ENCODE measurements around the gene RPS27L.
"Not testable (repeated sequence)": the region's sequence is repeated elsewhere in the genome, so short reads cannot be mapped to it uniquely, and the experiment has no call there.

RPS27L gene

DNA sequence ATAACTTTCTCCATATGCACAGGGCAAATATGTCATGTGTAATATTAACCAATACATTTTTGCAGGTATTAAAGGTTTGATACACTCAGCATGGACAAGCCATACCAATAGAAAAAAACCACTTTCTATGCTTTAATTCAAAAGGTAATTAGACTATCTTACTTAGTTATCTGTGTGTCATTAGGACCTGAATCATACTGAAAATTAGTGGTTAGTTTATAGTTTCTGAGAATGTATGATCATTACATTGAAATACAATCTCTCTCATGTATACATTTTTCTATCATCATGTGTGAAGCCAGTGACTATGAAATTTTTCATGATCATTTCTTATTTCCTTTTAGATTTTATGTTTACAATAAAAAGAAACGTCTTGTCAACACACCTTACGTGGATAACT is 16.3 kb downstream of the RPS27L start:
- FAIRE-seq (no peak), DNase-seq (ENCODE audit: low spot score) (no peak)

GRCh38 chr15:63136742-63137141 is 20.5 kb downstream of the RPS27L start:
- FAIRE-seq = no peak
- no peak for DNase-seq (ENCODE audit: low spot score)

GRCh38 chr15:63135804-63136203 is 21.5 kb downstream of the RPS27L start:
- FAIRE-seq (no peak), DNase-seq (ENCODE audit: low spot score) (no peak)

- FAIRE-seq (no peak), DNase-seq (ENCODE audit: low spot score) (no peak)
Measured at GRCh38 chr15:63135281-63135680, 22.0 kb downstream of the RPS27L start.

- FAIRE-seq = no peak
- DNase-seq (ENCODE audit: low spot score) = no peak
Measured at GRCh38 chr15:63134245-63134985, 22.9 kb downstream of the RPS27L start.

- no peak for DNase-seq (ENCODE audit: low spot score)
- FAIRE-seq = no peak
Measured at GRCh38 chr15:63133786-63134185, 23.5 kb downstream of the RPS27L start.

DNA sequence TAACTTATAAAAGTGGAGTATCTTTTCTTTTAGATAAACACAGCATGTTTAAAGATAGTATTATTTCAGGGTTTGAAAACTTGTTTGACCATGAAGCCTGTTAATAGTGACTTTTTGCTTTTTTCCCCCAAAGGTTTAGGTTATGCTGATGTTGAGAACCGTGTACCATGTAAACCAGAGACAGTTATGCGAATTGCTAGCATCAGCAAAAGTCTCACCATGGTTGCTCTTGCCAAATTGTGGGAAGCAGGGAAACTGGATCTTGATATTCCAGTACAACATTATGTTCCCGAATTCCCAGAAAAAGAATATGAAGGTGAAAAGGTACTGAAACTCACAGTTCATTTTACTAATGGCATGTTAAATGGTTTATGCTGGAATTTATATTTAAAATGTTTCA is 30.6 kb downstream of the RPS27L start:
- no peak for FAIRE-seq
- DNase-seq (ENCODE audit: low spot score) = no peak

GRCh38 chr15:63124506-63124905 is 32.8 kb downstream of the RPS27L start:
- FAIRE-seq (no peak), DNase-seq (ENCODE audit: low spot score) (no peak)

DNA sequence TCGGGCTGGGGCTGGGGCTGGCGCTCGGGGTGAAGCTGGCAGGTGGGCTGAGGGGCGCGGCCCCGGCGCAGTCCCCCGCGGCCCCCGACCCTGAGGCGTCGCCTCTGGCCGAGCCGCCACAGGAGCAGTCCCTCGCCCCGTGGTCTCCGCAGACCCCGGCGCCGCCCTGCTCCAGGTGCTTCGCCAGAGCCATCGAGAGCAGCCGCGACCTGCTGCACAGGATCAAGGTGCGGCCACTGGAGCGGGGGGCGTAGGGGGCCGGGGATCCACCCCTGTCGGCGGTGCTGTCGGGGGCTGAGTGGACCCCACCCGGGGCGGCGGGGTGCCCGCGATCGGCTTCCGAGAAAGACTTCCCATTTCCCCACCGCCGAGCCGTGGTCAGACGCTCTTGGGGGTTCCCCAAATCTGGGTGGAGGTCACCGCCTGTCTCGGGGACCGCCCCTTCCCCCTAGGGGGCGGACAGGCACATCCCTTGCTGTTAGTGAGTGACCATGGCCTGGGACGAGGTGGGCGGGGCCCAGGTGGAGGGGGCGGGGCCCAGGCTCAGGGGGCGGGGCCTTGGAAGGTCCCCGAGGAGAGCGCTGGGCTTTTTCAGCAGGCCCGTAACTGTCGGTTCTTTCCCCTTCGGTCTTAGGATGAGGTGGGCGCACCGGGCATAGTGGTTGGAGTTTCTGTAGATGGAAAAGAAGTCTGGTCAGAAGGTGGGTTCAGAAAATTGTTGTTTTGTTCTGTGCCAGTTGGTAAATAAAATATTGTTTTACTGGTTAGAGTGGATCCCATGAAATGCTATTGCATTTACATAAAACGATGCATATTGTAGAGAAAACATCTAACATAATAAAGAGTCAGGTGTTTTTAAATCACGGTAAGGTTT is 35.0 kb downstream of the RPS27L start:
- FAIRE-seq (no peak), DNase-seq (ENCODE audit: low spot score) (peak; percentile 70)

GRCh38 chr15:63121382-63122001 is 35.8 kb downstream of the RPS27L start, which contains the start of gene LACTB:
LACTB (plus strand) TSS chr15:63121861; CDS start chr15:63121872, 11 bp downstream.
- no peak for FAIRE-seq

DNA sequence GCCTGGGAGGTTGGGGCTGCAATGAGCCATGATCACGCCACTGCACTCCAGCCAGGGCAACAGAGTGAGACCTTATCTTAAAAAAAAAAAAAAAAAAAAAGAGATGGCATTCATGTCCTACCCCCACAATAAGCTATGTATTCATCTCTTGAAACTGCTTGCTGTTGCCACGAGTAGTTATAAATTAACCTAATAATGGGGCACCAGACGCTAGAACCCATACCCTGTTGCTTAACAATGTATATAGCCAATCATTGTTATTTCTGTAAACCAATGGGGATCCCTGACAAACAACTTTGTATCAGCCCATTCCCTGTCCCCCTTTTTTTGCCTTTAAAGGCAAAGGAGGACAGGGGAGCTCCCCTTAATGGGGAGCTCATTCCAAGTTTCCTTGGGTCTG is 38.4 kb downstream of the RPS27L start:
- no peak for DNase-seq (ENCODE audit: low spot score)
- FAIRE-seq = no peak

More at GRCh38 chr15:63121382-63122001, 35.8 kb downstream of the RPS27L start, which contains the start of gene LACTB:
- DNase-seq (ENCODE audit: low spot score) = peak; percentile 71

- no peak for DNase-seq (ENCODE audit: low spot score)
- no peak for FAIRE-seq
Measured at GRCh38 chr15:63114465-63114864, 42.8 kb downstream of the RPS27L start.

DNA sequence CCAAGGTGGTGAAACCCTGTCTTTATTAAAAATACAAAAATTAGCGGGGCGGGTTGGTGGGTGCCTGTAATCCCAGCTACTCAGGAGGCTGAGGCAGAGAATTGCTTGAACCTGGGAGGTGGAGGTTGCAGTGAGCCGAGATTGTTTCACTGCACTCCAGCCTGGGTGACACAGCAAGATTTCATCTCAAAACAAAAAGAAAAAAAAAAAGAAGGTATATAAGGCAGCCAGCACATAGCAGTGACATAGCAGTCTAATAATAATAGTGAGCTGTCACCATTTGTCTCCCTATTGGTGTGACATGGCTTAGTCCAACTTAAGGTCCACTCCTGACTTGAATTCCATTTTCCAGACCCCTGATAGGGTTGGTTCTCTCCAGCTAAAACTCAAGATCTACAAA is 44.4 kb downstream of the RPS27L start:
- FAIRE-seq (no peak), DNase-seq (ENCODE audit: low spot score) (no peak)

DNA sequence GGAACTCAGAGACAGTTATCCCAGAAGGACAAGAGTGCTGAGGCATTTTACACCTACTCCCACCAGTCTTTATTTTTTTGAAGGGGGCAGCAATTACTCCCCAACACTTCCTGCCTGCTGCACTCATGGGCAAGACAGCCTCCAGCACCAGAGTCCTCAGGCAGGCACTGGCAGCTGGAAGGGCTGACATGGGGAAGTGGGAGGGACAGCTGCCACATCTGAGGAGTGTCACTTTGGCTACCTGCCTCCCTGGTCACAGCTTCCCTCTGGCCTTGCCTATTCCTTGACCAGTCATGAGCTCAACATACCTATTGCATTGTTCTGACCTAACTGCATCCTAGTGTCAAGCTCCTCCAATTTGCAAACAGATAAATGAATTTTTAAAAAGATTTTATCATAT is 45.8 kb downstream of the RPS27L start:
- FAIRE-seq (no peak), DNase-seq (ENCODE audit: low spot score) (no peak)

DNA sequence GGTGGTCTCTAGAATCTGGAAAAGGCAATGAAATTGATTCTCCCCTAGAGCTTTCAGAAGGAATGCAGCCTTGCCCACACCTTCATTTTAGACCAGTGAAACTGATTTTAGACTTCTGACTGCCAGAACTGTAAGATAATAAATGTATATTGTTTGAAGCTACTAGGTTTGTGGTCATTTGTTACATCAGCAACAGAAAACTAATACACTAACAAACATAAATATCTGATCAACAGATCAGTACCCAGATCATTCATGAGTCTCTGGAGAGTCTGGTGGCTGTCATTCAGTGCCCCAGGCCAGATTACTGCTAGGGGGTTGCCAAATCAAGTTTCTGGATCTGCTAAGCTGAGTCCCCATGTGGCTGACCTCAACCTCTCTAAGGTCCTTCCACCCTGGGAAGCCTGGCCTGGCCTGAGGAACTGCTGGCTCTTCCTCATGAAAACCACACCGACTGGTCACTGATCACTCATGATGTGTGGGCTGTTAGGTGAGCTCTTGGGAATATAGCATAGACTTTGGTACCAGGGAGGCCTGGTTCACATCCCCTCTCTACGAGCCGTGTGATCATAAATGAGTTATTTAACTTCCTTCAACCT is 46.8 kb downstream of the RPS27L start:
- DNase-seq (ENCODE audit: low spot score) (peak; percentile 39), FAIRE-seq (no peak)

- DNase-seq (ENCODE audit: low spot score) = no peak
- no peak for FAIRE-seq
Measured at GRCh38 chr15:63109920-63110319, 47.4 kb downstream of the RPS27L start.

GRCh38 chr15:63109498-63109897 is 47.8 kb downstream of the RPS27L start:
- FAIRE-seq (no peak), DNase-seq (ENCODE audit: low spot score) (no peak)

- peak; percentile 100 for DNase-seq (ENCODE audit: low spot score)
- peak; percentile 99 for FAIRE-seq
Measured at GRCh38 chr15:63107895-63108546, 49.3 kb downstream of the RPS27L start.

DNA sequence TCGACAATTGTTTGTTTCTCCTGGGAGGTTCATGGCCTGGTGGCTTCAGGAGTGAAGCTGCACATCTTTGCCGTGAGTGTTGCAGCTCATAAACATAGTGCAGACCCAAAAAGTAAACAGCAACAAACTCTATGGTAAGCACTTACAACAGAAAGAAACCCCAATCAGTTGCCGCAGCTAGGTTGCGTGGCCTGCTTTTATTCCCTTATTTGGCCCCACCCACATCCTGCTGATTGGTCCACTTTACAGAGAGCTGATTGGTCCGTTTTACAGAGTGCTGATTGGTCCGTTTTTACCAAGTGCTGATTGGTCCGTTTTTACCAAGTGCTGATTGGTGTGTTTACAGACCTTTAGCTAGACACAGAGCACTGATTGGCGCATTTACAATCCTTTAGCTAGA is 51.9 kb downstream of the RPS27L start:
- DNase-seq (ENCODE audit: low spot score); FAIRE-seq: not testable (repeated sequence)

DNA sequence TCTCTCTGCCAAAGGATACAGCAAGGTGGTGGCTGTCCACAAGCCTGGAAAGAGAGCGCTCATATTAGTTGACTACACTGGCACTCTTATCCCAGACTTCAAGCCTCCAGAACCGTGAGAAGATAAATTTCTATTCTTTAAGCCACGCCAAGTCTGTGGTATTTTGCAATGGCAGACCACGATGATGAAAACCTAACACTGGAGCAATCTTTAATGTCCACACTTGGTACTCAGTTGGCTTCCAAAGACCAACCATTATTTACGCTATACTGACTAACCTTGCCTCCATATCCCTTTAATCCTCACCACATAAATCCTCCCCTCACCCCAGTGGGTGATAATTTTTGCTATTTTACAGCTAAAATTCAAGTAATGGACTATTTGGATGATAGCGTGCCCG is 52.5 kb downstream of the RPS27L start:
- DNase-seq (ENCODE audit: low spot score) (no peak), FAIRE-seq (no peak)

- DNase-seq (ENCODE audit: low spot score) (no peak), FAIRE-seq (no peak)
Measured at GRCh38 chr15:63103416-63103815, 53.9 kb downstream of the RPS27L start.
